ENCODE measurements around the gene ZNF343. TPM values are rescaled to one million over a fixed set of nuclear protein-coding genes. Genes with fewer than 3 reads are reported as not detected.

ZNF343 gene
- polyA plus RNA-seq, 1 donor = 10.2 TPM

Other genes with a start within 250 kb of the ZNF343 start
- 0.25 TPM for gene TGM3, start 212.9 kb downstream of the ZNF343 start, polyA plus RNA-seq
- gene TGM6, start 128.0 kb downstream of the ZNF343 start, polyA plus RNA-seq = not detected
- 143 TPM for gene SNRPB, start 38.1 kb downstream of the ZNF343 start, polyA plus RNA-seq
- gene TMC2, start 27.7 kb upstream of the ZNF343 start, polyA plus RNA-seq = 0.45 TPM
- 208 TPM for gene NOP56, start 143.7 kb upstream of the ZNF343 start, polyA plus RNA-seq
- gene IDH3B, start 155.3 kb upstream of the ZNF343 start, polyA plus RNA-seq = 124 TPM
- gene EBF4, start 183.9 kb upstream of the ZNF343 start, polyA plus RNA-seq = 12.2 TPM